GM18861 (cell line): Measurements from ENCODE around the gene TPRG1L.

Experiments
- ATAC-seq: cut with Tn5 transposase; IDR thresholded peaks from one replicate; pipeline ENCODE4 v1.9.1; 2021; ENCODE audit not compliant: unreplicated experiment

Gene TPRG1L

DNA sequence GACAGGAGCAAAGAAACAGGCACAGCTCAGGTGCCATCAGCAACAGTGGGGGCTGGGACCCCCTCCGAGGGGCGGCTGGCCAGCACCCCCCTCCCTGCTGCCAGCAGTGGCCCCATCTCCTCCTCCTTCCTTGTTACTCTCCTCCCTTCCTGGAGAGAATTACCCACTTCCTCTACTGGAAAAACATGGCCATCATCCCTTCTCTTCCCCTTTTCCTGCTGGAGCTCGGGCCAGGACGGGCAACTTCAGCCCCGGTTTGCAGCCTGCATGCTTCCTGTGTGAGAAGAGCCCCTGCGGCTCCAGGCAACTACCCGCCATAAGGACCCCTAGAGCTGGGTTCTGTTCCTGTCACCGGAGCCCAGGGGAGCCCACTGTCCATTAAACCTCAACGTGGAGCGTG, 31.1 kb upstream of the TPRG1L start:
- ATAC-seq: no peak

GRCh38 chr1:3594706-3595377, 30.0 kb upstream of the TPRG1L start:
- no peak for ATAC-seq

DNA sequence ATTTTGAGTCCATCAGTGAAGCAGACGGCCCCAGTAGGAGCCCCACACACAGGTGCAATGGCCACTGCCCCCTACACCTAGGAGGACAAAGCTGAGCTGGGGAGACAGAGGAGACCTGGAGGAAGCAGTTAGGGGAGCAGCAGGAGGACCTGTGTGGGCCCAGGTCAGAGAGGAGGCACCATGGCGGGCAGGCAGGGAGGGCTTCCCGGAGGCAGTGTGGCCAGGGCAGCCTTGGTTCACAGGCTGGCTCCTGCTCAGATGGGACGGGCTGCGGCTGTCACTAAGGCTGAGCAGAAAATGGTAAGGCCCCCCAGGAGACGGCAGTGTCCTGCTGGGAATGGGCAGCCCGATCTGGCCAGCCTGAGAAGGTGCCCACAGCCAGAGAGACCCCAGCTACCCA, 28.9 kb upstream of the TPRG1L start:
- ATAC-seq: no peak

DNA sequence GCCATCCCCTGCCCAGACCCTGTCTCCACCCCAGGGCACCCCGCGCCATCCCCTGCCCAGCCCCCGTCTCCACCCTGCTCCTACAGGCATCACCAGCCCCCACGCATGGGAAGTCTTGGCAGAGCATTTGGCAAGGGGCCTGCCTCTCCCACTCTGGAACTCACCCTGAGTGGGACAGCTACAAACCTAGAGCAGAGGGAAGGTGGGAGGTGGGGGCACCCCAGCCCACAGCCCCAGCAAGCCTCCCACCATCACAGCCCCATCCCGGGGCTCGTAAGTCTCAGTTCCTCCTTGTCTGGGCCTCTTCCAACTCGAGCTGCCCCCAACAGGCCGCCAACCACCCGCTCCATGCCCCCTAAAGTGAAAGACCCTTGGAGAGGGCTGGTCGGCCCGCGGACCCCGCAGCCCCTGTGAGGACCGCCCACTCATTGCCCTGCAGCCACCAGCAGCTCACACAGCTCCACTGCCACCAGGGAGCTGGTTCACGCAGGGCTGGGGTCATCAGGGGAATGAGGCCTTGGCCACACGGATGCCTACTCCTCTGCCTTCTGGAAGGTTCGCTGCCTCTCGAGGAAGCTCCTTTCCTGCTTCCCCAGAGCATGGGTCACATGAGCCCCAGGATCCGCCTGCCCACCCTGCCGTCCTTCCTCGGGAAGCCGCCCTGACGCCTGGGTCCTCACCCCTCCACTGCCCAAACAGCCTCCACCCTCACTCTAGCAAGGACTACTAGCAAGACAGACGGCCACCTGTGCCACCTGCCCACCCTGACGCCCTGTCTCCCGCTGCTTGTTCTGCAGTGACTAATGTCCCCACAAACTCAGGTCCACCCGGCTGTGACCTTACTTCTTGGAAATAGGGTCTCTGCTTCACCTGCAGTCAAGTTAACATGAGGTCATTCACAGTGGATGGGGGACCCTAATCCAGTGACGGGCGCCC, 27.9 kb upstream of the TPRG1L start:
- no peak for ATAC-seq

- ATAC-seq: no peak
Measured at GRCh38 chr1:3597599-3597964, 27.2 kb upstream of the TPRG1L start.

DNA sequence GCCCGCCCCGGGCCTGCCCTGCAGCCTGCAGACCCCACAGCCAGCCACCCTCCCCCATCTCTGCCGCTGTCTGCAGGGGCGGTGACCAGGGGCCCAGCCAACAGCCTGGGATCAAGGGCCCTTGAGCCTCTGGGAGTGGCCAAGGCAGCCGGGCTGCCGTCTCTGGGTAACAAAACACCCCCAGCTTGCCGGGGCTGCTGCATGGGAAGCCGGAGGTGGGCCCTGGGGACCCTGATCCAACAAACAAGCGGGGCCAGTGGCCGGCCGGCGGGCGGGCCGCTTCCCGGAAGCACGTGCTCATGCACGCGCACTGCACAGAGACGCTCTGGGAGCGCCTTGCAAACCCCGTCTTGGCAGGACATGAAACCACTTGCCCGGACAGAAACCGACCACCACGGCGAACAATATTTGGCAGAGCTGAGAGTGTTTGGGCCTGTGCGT, 26.7 kb upstream of the TPRG1L start:
- ATAC-seq: no peak

DNA sequence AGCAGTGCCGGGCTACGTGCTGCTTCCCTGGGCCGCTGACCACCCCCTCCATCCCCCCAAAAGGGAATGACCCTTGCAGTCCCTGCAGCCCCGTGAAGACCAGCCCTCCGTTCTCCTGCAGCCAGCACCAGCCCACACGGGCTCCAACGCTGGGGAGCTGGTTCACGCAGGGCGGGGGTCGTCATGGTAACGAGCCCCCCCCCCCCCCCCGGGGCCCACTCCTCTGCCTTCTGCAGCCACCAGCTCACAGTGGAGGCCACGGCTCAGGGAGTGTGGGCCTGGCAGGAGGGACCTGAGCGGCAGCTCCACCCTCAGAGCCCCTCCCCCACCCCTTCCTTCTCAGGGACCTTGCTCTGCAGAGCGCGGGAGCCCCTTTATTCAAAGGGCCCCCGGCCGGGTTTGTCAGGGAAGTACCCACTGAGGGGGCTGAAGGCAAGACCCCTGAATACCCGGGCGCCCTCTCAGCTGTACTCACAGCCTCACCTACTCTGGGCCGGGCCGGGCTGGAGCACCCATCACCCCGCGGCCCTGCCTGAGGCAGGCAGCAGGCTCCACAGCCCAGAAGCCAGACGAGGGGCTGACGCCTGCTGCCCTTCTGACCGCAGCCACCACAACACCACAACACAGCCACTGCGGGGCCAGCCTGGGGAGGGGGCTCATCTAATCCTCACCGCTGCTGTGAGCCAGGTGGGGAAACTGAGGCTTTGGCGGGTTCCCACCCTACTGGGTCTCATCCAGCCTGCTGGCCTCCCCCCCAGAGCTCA, 26.1 kb upstream of the TPRG1L start:
- no peak for ATAC-seq

DNA sequence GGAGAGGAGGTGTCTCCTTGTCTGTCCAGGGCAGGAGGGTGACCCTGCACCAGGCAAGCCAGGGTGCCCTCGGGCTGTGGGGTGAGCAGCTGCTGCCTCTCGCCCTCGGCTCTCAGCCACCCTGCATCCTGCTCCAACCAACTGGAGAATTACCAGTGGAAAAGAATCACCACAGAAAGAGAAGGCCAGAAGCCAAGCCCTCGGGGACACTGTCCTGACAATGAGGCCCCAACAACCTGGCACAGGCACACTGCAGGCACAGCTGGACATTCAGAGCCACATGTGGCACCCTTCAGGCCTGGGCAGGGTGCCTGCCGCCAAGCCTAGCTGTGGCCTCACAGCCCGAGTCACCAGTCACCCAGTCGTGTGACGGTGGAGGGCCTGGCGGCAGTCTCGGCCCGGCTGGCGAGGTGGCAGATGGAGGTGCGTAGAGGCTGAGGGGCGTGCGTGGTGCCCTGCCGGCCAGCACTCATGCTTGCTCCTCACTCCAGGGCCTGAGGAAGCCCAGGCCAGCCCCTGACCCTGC, 25.5 kb upstream of the TPRG1L start:
- ATAC-seq: no peak

DNA sequence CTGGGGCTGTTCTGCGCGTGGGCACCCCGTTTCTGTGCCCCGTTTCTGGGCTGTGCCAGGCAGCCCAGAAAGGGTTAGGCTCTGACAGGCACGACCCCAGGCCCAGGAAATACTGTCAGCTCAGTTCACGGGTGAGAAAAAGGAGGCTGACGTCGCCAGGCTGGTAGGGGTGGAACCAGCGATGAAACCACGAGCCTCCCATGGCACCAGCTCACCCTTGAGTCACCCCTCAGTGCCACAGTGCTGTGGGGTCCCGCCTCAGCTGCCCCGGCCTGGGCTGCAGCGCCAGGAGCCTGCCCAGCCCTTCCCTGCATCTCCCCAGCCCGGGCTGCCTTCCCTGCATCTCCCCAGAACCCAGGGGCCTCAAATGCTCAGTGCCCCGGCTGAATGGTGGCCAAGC, 25.0 kb upstream of the TPRG1L start:
- ATAC-seq: no peak

- no peak for ATAC-seq
Measured at GRCh38 chr1:3600354-3600753, 24.5 kb upstream of the TPRG1L start.

DNA sequence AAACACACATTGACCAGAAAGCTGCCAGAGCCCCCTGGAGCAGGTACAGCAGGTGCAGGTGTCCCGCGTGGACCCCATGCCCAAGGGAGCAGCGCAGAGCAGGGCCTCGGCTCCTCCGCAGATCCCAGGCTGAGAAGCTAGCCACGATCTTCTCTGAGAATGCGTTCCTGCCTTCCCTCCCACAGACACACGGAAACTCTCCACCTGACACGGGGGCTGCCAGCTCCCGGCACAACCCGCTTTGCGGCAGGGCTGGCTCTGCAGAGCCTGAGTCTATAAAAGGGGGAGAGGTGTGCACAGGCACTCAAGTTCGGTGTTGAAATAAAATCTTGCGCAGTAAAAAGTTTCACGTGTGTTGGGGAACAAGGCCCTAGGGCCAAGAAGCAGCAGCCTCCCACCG, 23.1 kb upstream of the TPRG1L start:
- no peak for ATAC-seq

DNA sequence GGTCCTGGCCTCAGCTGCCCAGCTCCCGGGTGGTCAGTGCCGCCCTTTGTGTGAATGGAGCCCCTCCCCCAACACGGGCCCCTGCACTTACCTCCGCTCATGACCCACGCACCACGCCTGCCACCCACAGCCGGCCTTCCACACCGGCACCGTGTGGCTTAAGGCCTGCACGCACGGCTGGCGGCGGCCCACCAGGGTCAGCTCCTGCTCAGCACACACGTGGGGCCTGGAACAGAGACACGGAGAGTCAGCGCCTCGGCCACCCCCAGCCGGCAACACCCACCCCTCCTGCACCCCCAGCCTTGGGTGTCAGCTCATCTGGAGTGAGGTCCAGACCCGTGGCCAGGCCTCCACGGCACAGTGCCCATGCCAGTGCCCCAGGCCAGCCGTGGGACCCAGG, 22.4 kb upstream of the TPRG1L start:
- ATAC-seq: no peak

- ATAC-seq: no peak
Measured at GRCh38 chr1:3603156-3603555, 21.7 kb upstream of the TPRG1L start.

- no peak for ATAC-seq
Measured at GRCh38 chr1:3603571-3604467, 21.0 kb upstream of the TPRG1L start.

DNA sequence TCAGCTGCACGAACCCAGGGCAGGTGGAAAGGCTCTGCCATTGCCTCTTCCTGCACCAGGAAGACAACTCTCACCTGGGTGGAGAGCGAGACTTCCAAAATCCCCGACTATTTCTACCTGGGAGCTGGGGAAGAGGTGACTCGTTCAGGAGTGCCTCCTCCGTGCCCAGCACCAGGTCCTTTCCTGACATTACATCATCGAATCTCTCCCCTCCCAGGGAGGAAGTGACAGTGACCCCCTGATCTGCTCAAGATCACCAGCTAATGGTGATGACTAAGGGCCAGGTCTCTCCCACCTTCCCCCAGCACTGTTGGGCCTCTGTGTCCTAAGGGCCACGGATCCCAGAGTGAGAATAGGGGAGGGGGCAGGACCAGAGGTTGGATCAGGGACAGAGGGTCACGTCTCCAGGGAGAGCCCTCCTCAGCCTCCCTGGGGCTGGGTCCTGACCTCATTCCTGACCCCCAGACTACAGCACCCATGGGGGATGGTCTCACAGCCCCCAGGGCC, 20.3 kb upstream of the TPRG1L start:
- no peak for ATAC-seq

- ATAC-seq: no peak
Measured at GRCh38 chr1:3604997-3605823, 19.6 kb upstream of the TPRG1L start.

DNA sequence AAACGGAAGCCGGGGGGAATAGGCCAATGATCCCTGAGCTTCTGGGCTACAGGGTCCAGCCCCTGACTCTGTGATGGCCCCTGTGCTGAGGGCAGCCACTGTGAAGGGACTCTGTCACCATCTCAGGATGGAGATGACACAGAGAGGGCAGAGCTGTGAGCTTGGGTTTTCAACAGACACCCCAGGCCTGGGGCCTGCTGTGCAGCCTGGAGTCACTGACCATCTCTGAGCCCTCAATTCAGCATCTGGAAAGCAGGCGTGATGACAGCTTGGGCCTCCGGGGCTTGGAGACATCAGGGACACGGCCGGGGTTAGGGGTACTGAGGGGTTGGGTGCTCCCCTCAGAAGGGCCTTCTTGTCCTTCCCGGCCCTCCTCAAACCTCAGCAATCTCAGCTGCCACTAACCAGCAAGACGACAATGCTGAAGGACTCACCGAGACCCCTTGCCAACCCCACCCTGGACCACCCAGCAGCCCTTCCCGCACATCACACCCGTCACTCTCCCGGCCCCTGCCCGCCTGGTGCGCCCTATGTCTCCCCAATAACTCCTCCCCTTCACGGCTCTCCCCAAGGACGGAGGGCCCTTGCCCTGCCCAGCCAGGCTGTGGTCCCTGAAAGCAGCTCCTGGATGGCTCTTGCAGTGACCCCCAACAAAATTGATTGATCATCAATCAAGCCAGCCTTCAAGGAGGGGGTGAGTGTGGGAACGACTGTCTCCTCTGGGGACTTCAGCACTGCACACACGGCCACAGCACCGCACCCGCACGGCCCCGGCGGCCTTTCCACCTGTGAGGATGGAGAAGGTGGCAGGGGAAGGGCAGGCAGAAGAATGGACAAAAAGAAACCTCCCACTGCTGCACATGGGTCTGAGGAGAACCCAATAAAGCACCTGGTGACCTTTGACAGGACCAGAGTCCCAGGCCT, 17.8 kb upstream of the TPRG1L start:
- no peak for ATAC-seq

DNA sequence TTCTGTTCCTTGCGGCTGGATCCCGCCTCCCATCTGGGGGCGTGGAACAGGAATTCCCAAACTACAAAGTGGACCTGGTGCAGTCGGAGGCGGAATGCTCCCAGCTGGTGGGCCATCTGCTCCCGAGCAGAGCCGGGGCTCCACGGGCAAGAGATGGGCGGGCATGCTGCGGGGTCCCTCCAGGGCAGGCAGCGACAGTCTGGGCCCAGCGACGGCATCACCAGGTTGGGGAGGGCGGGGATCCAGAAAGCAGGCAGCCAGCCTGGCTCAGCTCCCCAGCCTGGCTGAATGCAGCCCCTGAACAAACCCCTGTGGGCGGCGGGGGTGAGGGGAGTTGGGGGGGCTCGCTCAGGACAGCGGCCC, 17.1 kb upstream of the TPRG1L start:
- no peak for ATAC-seq
